Endothelial cell of umbilical vein (primary cell): ENCODE results near the gene IER3. TPM values are rescaled to one million over a fixed set of nuclear protein-coding genes. Genes with fewer than 3 reads are reported as not detected.

Experiments used
- BruUV-seq: library from RNA; stranded (reverse); fragments of 400-500 nt; replicated peaks from 2 replicates; lab custom pipeline; 2021; lab: Mats Ljungman, UMichigan
- CTCF ChIA-PET: fragments of 300-600, 350-600 bp; sonication (Branson Sonifier 250); formaldehyde crosslinking; loops from one replicate; lab custom pipeline; 2021; ENCODE audit warnings: antibody characterized with exemption, inconsistent platforms; lab: Charles Lee
- POLR2A ChIA-PET: fragments of 300-600, 350-600 bp; sonication (Branson Sonifier 250); formaldehyde crosslinking; loops from one replicate; lab custom pipeline; 2021; ENCODE audit warnings: antibody characterized with exemption, inconsistent platforms; lab: Charles Lee
- DNase-seq: peaks from one replicate; pipeline ENCODE4 v3.0.0-alpha.2; 2011; ENCODE audit warnings: low read depth, low spot score
- FAIRE-seq: peaks from 2 replicates; lab custom pipeline; 2011; peaks lifted over from hg19 to GRCh38; lab: Jason Lieb, UNC
- H2AFZ ChIP-seq: 2 replicates; pipeline ENCODE4 v1.6.0; 2012; ENCODE audit warnings: low read depth, low read length, control low read depth, inconsistent platforms
- H3K27ac ChIP-seq: 2 replicates; pipeline ENCODE4 v1.5.1; 2011; ENCODE audit warnings: low read depth, mild to moderate bottlenecking, control low read depth, low read length, moderate library complexity; ENCODE audit not compliant: insufficient read depth
- H3K27me3 ChIP-seq, 2 experiments: 2 replicates each; pipeline versions ENCODE4 v1.6.0 to v1.6.1; 2011; ENCODE audit warnings: low read length in 2 of 2, mixed read lengths in 1 of 2; ENCODE audit not compliant: control insufficient read depth in 2 of 2, insufficient read depth in 2 of 2
- H3K36me3 ChIP-seq, 2 experiments: 2 replicates in 1 of 2; 3 replicates in 1 of 2; pipeline ENCODE4 v1.5.1; 2011; ENCODE audit warnings: low read length in 2 of 2, mild to moderate bottlenecking in 1 of 2, moderate library complexity in 1 of 2; ENCODE audit not compliant: control insufficient read depth in 2 of 2, insufficient read depth in 2 of 2; ENCODE audit errors: extremely low read depth in 1 of 2
- H3K4me1 ChIP-seq: 3 replicates; pipeline ENCODE4 v1.5.1; 2011; ENCODE audit warnings: mild to moderate bottlenecking, low read length; ENCODE audit not compliant: control insufficient read depth, insufficient read depth; ENCODE audit errors: extremely low read depth
- H3K4me2 ChIP-seq: 2 replicates; pipeline ENCODE4 v1.6.1; 2011; ENCODE audit warnings: low read length, control low read depth, mixed read lengths; ENCODE audit not compliant: insufficient read depth
- H3K4me3 ChIP-seq, 3 experiments: fragments of 200-600 bp in 1 of 3; sonication (generic), shearing (Covaris generic) in 1 of 3; replicated peaks in 1 of 3; 2 replicates each; pipeline ENCODE4 v1.5.1; 2011 to 2016; ENCODE audit warnings: control low read depth in 3 of 3, low read length in 3 of 3, mild to moderate bottlenecking in 2 of 3, inconsistent platforms in 1 of 3, low read depth in 1 of 3, moderate library complexity in 1 of 3; ENCODE audit not compliant: insufficient read depth in 1 of 3
- H3K79me2 ChIP-seq: 2 replicates; pipeline ENCODE4 v1.6.0; 2012; ENCODE audit warnings: low read length, inconsistent platforms; ENCODE audit not compliant: control insufficient read depth, insufficient read depth
- H3K9ac ChIP-seq: replicated peaks from 2 replicates; pipeline ENCODE3; 2011; ENCODE audit warnings: low read length, control low read depth; ENCODE audit not compliant: insufficient read depth; ENCODE audit errors: extremely low read depth
- H3K9me1 ChIP-seq: replicated peaks from 3 replicates; pipeline ENCODE4 v1.6.0; 2011; ENCODE audit warnings: mild to moderate bottlenecking, low read length; ENCODE audit not compliant: control insufficient read depth, insufficient read depth; ENCODE audit errors: extremely low read depth
- H3K9me3 ChIP-seq: replicated peaks from 2 replicates; pipeline ENCODE4 v1.5.1; 2012; ENCODE audit warnings: low read length, inconsistent platforms; ENCODE audit not compliant: control insufficient read depth, insufficient read depth
- H4K20me1 ChIP-seq: replicated peaks from 2 replicates; pipeline ENCODE3; 2011; ENCODE audit warnings: mild to moderate bottlenecking, low read length; ENCODE audit not compliant: control insufficient read depth, insufficient read depth; ENCODE audit errors: extremely low read depth
- EZH2 ChIP-seq: IDR thresholded peaks from 2 replicates; pipeline ENCODE4 v1.6.1; 2012; ENCODE audit warnings: borderline replicate concordance, low read depth, mild to moderate bottlenecking, moderate library complexity, low read length, inconsistent platforms; ENCODE audit not compliant: severe bottlenecking
- FOS ChIP-seq: IDR thresholded peaks from 2 replicates; pipeline ENCODE4 v1.6.1; 2011; ENCODE audit warnings: mild to moderate bottlenecking, low read length, moderate library complexity, borderline replicate concordance; ENCODE audit not compliant: insufficient read depth
- JUN ChIP-seq: IDR thresholded peaks from 2 replicates; pipeline ENCODE4 v1.6.1; 2011; ENCODE audit warnings: borderline replicate concordance, low read depth; ENCODE audit not compliant: insufficient read length, insufficient read depth
- POLR2A ChIP-seq: IDR thresholded peaks from 2 replicates; pipeline ENCODE4 v1.6.1; 2012; ENCODE audit warnings: low read depth, mild to moderate bottlenecking, control low read depth, low read length
- POLR2AphosphoS5 ChIP-seq: IDR thresholded peaks from 2 replicates; pipeline ENCODE4 v1.6.1; 2012; ENCODE audit warnings: low read depth, mild to moderate bottlenecking, control low read depth, low read length, moderate library complexity; ENCODE audit not compliant: insufficient read depth
- dilution Hi-C: fragments of 300-500 bp; cut with MboI; formaldehyde crosslinking; loops from one replicate; pipeline ENCODE4 v1.15.0; 2019; ENCODE audit warnings: low sequenced_read_pairs; ENCODE audit not compliant: extremely low pct_ligation_motif_present
- intact Hi-C: fragments of 100-400 bp; cut with micrococcal nuclease; formaldehyde crosslinking; loops from one replicate; pipeline ENCODE4 v1.10.0; 2022
- polyA plus RNA-seq, 4 experiments: library from polyadenylated mRNA; depleted of rRNA in 3 of 4; stranded (reverse) in 3 of 4; unstranded in 1 of 4; fragments of >200 nt; gene quantifications; 2 replicates each; pipeline versions ENCODE4 v1.2.1 to v1.2.3, GENCODE V29; 2011 to 2012; ENCODE audit warnings: missing spikeins in 1 of 4
- total RNA-seq: library from RNA; stranded (reverse); gene quantifications from 2 replicates; pipeline ENCODE4 v1.2.3, GENCODE V29; 2021

IER3 gene
- total and polyA plus RNA-seq, 2 donors (not counting 3 experiments of a cell fraction or from before 2014, with no cell fraction given) = 170 to 468 TPM

DNA sequence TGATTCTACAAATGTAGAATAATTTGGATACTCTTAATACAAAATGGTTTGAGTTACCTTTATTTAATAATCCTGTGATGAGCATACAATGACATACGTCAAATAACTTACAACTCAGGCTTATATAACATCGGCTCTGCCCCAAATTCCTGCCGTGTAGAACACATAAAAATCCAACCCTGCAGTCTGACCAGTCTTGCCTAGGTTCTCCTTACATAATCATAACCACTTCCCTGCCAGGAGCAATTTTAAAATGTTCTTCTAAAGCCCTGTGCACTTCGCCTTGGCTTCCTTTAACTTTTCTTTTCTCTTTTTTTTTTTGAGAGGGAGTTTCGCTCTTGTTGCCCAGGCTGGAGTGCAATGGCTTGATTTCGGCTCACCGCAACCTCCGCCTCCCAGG is 16.2 kb upstream of the IER3 start:
- DNase-seq (no peak), FAIRE-seq (no peak)
- Histone ChIP-seq H2AFZ (no peak overlapping the region), H3K27me3 (no peaks in the 10 kb centered on the region), H3K9ac (no peak overlapping the region), H3K79me2 (no peaks in the 10 kb centered on the region), H4K20me1 (no peaks in the 10 kb centered on the region), H3K9me3 (no peaks in the 10 kb centered on the region), H3K4me2 (no peak overlapping the region), H3K4me3 (no peak overlapping the region), H3K9me1 (no peaks in the 10 kb centered on the region), H3K36me3 (no peaks in the 10 kb centered on the region), H3K4me1 (peaks cover 35% of the 10 kb centered on the region), H3K27ac (no peak overlapping the region)
- TF ChIP-seq FOS (no peak), EZH2 (no peak)
- BruUV-seq = no TSS peak
- ChIA-PET POLR2A (no interaction called here), CTCF (interaction anchor here (0.9 to 1.3 kb wide), 3 partner anchors 8 to 60 kb away, joined by 3 read pairs; no protein-coding TSS in a partner anchor)
- intact Hi-C loops = no loop called here
- dilution Hi-C loops = no loop called here

DNA sequence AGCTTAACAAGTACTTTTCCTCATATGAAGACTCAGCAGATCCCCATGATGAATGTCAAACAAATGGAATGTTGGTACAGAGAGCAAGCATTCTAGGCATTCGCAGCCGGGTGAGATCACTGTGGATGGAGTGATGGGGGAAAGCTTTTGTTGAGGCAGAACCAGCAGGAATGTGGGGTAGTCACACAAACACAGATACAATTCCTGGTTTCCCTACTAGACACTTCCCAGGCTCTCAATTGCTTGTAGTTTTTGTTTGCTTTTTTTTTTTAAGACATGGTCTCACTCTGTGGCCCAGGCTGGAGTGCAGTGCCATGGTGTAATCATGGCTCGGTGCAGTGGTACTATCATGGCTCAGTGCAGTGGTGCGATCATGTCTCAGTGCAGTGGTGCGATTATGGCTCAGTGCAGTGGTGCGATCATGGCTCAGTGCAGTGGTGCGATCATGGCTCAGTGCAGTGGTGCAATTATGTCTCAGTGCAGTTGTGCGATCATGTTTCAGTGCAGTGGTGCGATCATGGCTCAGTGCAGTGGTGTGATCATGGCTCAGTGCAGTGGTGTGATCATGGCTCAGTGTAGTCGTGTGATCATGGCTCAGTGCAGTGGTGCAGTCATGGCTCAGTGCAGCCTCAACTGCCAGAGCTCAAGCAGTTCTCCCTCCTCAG is 15.4 kb upstream of the IER3 start:
- H4K20me1 ChIP-seq = no peaks in the 10 kb centered on the region
- ChIA-PET CTCF (interaction anchor here (0.7 to 1.5 kb wide), 12 partner anchors 9 to 328 kb away, joined by 3 to 6 read pairs (median 4); no protein-coding TSS in a partner anchor), POLR2A (interaction anchor here (0.8 to 1.3 kb wide), 4 partner anchors 10 to 18 kb away, joined by 4 to 5 read pairs (median 4); partner anchors contain the start of genes FLOT1 and IER3)
- H3K27me3 ChIP-seq = no peaks in the 10 kb centered on the region
- H3K79me2 ChIP-seq = no peaks in the 10 kb centered on the region
- DNase-seq (peak; percentile 74), FAIRE-seq (peak; percentile 77)
- intact Hi-C loops (loop anchor here (1.0 kb wide), 2 partner anchors 10 to 15 kb away; partner anchors contain the start of gene IER3), dilution Hi-C loops (no loop called here)
- peaks cover 34% of the 10 kb centered on the region for H3K4me1 ChIP-seq
- no peaks in the 10 kb centered on the region for H3K36me3 ChIP-seq
- peak overlapping the region; percentile 91 for H3K27ac ChIP-seq
- H3K4me2 ChIP-seq = no peak overlapping the region
- TF ChIP-seq FOS = no peak
- TF ChIP-seq POLR2AphosphoS5 = no peak
- TF ChIP-seq POLR2A = no peak
- TF ChIP-seq JUN = peak; percentile 78
- no peaks in the 10 kb centered on the region for H3K9me1 ChIP-seq
- no peak overlapping the region for H3K9ac ChIP-seq
- no peak overlapping the region for H2AFZ ChIP-seq
- no peaks in the 10 kb centered on the region for H3K9me3 ChIP-seq
- no TSS peak for BruUV-seq
- no peak overlapping the region for H3K4me3 ChIP-seq
